ENCODE measurements around the gene C2orf76. TPM values are rescaled to one million over a fixed set of nuclear protein-coding genes. Genes with fewer than 3 reads are reported as not detected.

The C2orf76 gene
- total RNA-seq, 4 donors from 2014 or later = 10.3 to 13.3 (median 11.3) TPM

GRCh38 chr2:119290859-119291587 lies 75.6 kb downstream of the C2orf76 start:
- ATAC-seq (ENCODE audit: low FRiP score) (peak; percentile 65), DNase-seq (ENCODE audit: low spot score) (peak; percentile 67)
- TF ChIP-seq CTCF (IDR thresholded peaks at IDR 0.05) = no peak

- no peak for TF ChIP-seq CTCF (IDR thresholded peaks at IDR 0.05)
- DNase-seq (ENCODE audit: low spot score) = no peak
- ATAC-seq (ENCODE audit: low FRiP score) = no peak
Measured at GRCh38 chr2:119289642-119290041, 77.0 kb downstream of the C2orf76 start.

- ATAC-seq (ENCODE audit: low FRiP score) (no peak), DNase-seq (ENCODE audit: low spot score) (no peak)
- no peak for TF ChIP-seq CTCF (IDR thresholded peaks at IDR 0.05)
Measured at GRCh38 chr2:119289093-119289492, 77.5 kb downstream of the C2orf76 start.

- no peak for ATAC-seq (ENCODE audit: low FRiP score)
- DNase-seq (ENCODE audit: low spot score) = no peak
- TF ChIP-seq CTCF (IDR thresholded peaks at IDR 0.05) = no peak
Measured at GRCh38 chr2:119288576-119288975, 78.1 kb downstream of the C2orf76 start.

- DNase-seq (ENCODE audit: low spot score) (no peak), ATAC-seq (ENCODE audit: low FRiP score) (no peak)
- TF ChIP-seq CTCF (IDR thresholded peaks at IDR 0.05) = no peak
Measured at GRCh38 chr2:119286661-119287060, 80.0 kb downstream of the C2orf76 start.

- DNase-seq (ENCODE audit: low spot score) (peak; percentile 41), ATAC-seq (ENCODE audit: low FRiP score) (peak; percentile 72)
- TF ChIP-seq CTCF (IDR thresholded peaks at IDR 0.05) = no peak
Measured at GRCh38 chr2:119283873-119284331, 82.7 kb downstream of the C2orf76 start.

GRCh38 chr2:119282996-119283511 lies 83.6 kb downstream of the C2orf76 start:
- TF ChIP-seq CTCF (IDR thresholded peaks at IDR 0.05) = no peak
- peak; percentile 41 for ATAC-seq (ENCODE audit: low FRiP score)
- no peak for DNase-seq (ENCODE audit: low spot score)

Measured in omental fat pad (tissue), 4 donors.